A673 (cell line): ENCODE results near the gene RHOBTB1. TPM values are rescaled to one million over a fixed set of nuclear protein-coding genes. Genes with fewer than 3 reads are reported as not detected.

Experiments
- BruUV-seq: library from RNA; stranded (reverse); fragments of 400-500 nt; replicated peaks from 2 replicates; lab custom pipeline; 2021; lab: Mats Ljungman, UMichigan
- CTCF ChIA-PET: fragments of 300-600 bp; sonication (Branson Sonifier 250); formaldehyde crosslinking; loops from one replicate; lab custom pipeline; 2022; ENCODE audit warnings: antibody characterized with exemption; lab: Charles Lee
- POLR2A ChIA-PET: fragments of 300-600 bp; sonication (Branson Sonifier 250); formaldehyde crosslinking; loops from one replicate; lab custom pipeline; 2022; ENCODE audit warnings: antibody characterized with exemption; ENCODE audit not compliant: low non-redundant PET; lab: Charles Lee
- DNase-seq: peaks from one replicate; pipeline ENCODE4 v3.0.0-alpha.2; 2015; ENCODE audit warnings: low spot score
- H3K27ac ChIP-seq: fragments of 200-600 bp; sonication (generic); 2 replicates; pipeline ENCODE4 v1.5.1; 2016; ENCODE audit warnings: mixed run types, low read depth, mild to moderate bottlenecking, mixed read lengths, antibody characterized with exemption, low read length; ENCODE audit not compliant: poor library complexity, severe bottlenecking
- H3K27me3 ChIP-seq: fragments of 200-600 bp; sonication (generic); replicated peaks from 2 replicates; pipeline ENCODE4 v1.6.1; 2017; ENCODE audit warnings: mixed run types, low read depth, mild to moderate bottlenecking, mixed read lengths, antibody characterized with exemption, low read length; ENCODE audit not compliant: insufficient read depth, poor library complexity
- H3K36me3 ChIP-seq: fragments of 200-600 bp; sonication (generic); 2 replicates; pipeline ENCODE4 v1.6.1; 2016; ENCODE audit warnings: mixed run types, mild to moderate bottlenecking, mixed read lengths, antibody characterized with exemption, low read length; ENCODE audit not compliant: insufficient read depth, poor library complexity, severe bottlenecking
- H3K4me1 ChIP-seq: fragments of 200-600 bp; sonication (generic); 2 replicates; pipeline ENCODE4 v1.6.1; 2017; ENCODE audit warnings: mixed run types, mild to moderate bottlenecking, mixed read lengths, antibody characterized with exemption, low read length; ENCODE audit not compliant: insufficient read depth, poor library complexity, severe bottlenecking
- H3K4me3 ChIP-seq: fragments of 200-600 bp; sonication (generic); 2 replicates; pipeline ENCODE4 v1.5.1; 2016; ENCODE audit warnings: low read depth, mixed run types, mild to moderate bottlenecking, mixed read lengths, low read length; ENCODE audit not compliant: poor library complexity, severe bottlenecking
- H3K9me3 ChIP-seq: fragments of 200-600 bp; sonication (generic); 2 replicates; pipeline ENCODE4 v1.6.1; 2016; ENCODE audit warnings: mixed run types, low read depth, mild to moderate bottlenecking, mixed read lengths, antibody characterized with exemption, low read length; ENCODE audit not compliant: poor library complexity, severe bottlenecking
- EZH2 ChIP-seq: fragments of 200-600 bp; sonication (generic); IDR thresholded peaks from 2 replicates; pipeline ENCODE4 v1.6.1; 2017; ENCODE audit warnings: borderline replicate concordance, low read depth, mild to moderate bottlenecking, mixed read lengths, antibody characterized with exemption, low read length; ENCODE audit not compliant: poor library complexity, severe bottlenecking
- intact Hi-C: fragments of 100-400 bp; cut with micrococcal nuclease; formaldehyde crosslinking; loops from one replicate; pipeline ENCODE4 v1.10.0; 2022; ENCODE audit not compliant: unreplicated experiment
- total RNA-seq: library from RNA; stranded (reverse); gene quantifications from 2 replicates; pipeline ENCODE4 v1.2.3, GENCODE V29; 2021
- TF ChIP-seq, protein P1 (sequence below): fragments of 300-800, 200-600 bp; sonication (generic); conservative IDR thresholded peaks from 2 replicates; pipeline ENCODE4 v1.5.1; 2017; ENCODE audit warnings: low read depth, mild to moderate bottlenecking, antibody characterized with exemption, low read length, moderate library complexity, mixed read lengths

RHOBTB1 gene
- total RNA-seq, 1 experiment from 2014 or later, result 5.2 TPM

DNA sequence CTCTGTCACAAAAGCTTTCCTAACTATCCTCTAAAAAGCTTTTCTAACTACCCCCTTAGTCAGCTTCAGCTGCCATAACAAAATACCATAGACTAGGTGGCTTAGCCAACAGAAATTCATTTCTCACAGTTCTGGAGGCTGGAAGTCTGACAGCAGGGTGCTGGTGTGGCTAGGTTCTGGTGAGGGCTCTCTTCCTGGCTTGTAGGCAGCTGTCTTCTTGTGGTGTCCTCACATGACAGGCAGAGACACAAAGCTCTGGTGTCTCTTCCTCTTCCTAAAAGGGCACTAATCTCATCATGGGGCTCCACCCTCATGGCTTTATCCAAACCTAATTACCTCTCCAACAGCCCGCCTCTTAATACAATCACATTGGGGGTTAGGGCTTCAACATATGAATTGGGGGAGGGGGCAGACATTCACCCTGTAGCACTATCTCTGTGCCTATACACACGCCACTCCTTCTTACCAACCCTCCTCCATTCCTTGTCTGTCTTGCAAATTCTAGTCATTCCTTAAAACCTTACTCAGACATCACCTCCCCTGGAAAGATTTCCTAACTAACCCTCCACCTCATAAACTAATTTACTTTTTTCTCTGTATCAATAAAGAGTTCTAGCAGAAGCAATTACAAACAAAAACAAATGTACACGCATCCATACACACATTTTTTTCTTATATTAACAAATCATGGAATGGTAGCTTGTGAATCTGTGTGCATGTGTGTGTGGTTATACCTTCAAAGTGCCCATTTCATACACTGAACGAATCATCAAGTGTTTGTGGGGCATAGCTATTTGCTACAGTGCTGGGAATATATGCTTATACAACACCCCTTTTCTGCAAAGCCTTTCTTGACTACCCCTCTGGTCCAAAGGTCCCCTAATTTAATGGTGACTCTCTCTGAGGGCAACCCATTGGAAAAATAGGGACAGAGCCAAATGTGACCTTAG lies 26.4 kb downstream of the RHOBTB1 start:
- Histone ChIP-seq H3K36me3 (no peaks in the 10 kb centered on the region), H3K4me1 (no peaks in the 10 kb centered on the region), H3K27me3 (no peaks in the 10 kb centered on the region), H3K9me3 (no peaks in the 10 kb centered on the region), H3K27ac (no peak overlapping the region), H3K4me3 (no peak overlapping the region)
- no TSS peak for BruUV-seq
- intact Hi-C loops, result no loop called here
- no peak for TF ChIP-seq EZH2
- TF ChIP-seq, protein P1, sequence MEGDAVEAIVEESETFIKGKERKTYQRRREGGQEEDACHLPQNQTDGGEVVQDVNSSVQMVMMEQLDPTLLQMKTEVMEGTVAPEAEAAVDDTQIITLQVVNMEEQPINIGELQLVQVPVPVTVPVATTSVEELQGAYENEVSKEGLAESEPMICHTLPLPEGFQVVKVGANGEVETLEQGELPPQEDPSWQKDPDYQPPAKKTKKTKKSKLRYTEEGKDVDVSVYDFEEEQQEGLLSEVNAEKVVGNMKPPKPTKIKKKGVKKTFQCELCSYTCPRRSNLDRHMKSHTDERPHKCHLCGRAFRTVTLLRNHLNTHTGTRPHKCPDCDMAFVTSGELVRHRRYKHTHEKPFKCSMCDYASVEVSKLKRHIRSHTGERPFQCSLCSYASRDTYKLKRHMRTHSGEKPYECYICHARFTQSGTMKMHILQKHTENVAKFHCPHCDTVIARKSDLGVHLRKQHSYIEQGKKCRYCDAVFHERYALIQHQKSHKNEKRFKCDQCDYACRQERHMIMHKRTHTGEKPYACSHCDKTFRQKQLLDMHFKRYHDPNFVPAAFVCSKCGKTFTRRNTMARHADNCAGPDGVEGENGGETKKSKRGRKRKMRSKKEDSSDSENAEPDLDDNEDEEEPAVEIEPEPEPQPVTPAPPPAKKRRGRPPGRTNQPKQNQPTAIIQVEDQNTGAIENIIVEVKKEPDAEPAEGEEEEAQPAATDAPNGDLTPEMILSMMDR, result no peak
- ChIA-PET CTCF (no interaction called here), POLR2A (interaction anchor here (0.7 kb wide), 1 partner anchor 61 kb away, joined by 5 read pairs; no protein-coding TSS in a partner anchor)
- DNase-seq, result no peak

DNA sequence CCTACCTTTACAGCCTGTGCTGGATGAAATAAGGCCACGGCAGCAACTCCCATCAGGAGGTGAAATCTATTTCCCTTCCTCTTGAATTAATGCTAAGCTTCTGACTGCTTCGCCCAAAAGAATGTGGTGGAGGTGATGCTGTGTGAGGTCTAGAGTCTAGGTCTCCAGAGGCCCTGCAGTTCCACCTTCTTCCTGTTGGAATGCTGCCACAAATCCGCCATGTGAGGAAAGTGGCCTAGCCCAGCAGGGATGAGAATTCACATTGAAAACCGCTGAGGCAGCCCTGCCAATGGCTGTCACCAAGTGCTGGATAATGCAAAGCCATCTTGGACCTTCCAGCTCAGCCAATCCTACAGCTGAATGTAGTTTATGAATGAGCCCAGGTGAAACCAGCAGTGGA lies 28.0 kb downstream of the RHOBTB1 start:
- H3K9me3 ChIP-seq, result no peaks in the 10 kb centered on the region
- no peaks in the 10 kb centered on the region for H3K4me1 ChIP-seq
- POLR2A ChIA-PET, result no interaction called here
- TF ChIP-seq, protein P1, result 0 out of 2 replicates have a peak, but pooled peaks have one; percentile 13
- TF ChIP-seq EZH2, result no peak
- DNase-seq, result peak; percentile 47
- no peak overlapping the region for H3K27ac ChIP-seq
- no peaks in the 10 kb centered on the region for H3K36me3 ChIP-seq
- CTCF ChIA-PET, result no interaction called here
- intact Hi-C loops, result no loop called here
- BruUV-seq, result no TSS peak
- no peaks in the 10 kb centered on the region for H3K27me3 ChIP-seq
- H3K4me3 ChIP-seq, result no peak overlapping the region

DNA sequence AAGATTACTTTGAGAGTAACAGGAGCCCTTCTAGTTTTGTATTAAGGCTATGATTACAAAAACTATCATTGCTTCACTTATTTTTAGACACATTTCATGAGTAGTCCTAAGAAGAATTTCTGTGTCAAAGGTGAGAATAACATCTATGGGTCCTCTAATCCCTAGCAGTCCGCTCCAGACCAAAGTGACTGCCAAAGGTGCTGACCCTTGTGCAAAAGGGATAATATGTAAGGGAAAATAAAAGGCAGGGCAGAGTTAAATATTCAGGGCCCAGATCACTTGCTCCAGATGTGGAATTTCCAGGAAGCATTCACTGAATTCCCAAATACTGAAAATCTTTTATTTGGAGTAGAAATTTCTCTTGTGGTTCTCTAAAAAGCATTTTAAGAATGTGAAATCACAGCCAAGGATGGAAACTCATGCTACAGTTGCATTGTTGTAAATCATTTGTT lies 29.3 kb downstream of the RHOBTB1 start:
- Histone ChIP-seq H3K4me1 (no peaks in the 10 kb centered on the region), H3K36me3 (no peaks in the 10 kb centered on the region), H3K9me3 (no peaks in the 10 kb centered on the region), H3K27ac (no peak overlapping the region), H3K4me3 (no peak overlapping the region), H3K27me3 (no peaks in the 10 kb centered on the region)
- intact Hi-C loops, result no loop called here
- POLR2A ChIA-PET, result no interaction called here
- CTCF ChIA-PET, result no interaction called here
- DNase-seq, result no peak
- BruUV-seq, result no TSS peak
- TF ChIP-seq, protein P1, result no peak
- no peak for TF ChIP-seq EZH2
